Neural progenitor cell (in vitro differentiated cells): ENCODE data around the gene OTOGL.

ENCODE experiments used
- CTCF ChIP-seq: fragments of 200-600 bp; sonication (generic); IDR thresholded peaks from 2 replicates; pipeline ENCODE4 v1.5.1; 2017; ENCODE audit warnings: antibody characterized with exemption, mild to moderate bottlenecking
- EZH2 ChIP-seq: fragments of 200-600 bp; sonication (generic); IDR thresholded peaks from 2 replicates; pipeline ENCODE4 v1.6.1; 2017; ENCODE audit warnings: antibody characterized with exemption, mild to moderate bottlenecking, moderate library complexity

DNA sequence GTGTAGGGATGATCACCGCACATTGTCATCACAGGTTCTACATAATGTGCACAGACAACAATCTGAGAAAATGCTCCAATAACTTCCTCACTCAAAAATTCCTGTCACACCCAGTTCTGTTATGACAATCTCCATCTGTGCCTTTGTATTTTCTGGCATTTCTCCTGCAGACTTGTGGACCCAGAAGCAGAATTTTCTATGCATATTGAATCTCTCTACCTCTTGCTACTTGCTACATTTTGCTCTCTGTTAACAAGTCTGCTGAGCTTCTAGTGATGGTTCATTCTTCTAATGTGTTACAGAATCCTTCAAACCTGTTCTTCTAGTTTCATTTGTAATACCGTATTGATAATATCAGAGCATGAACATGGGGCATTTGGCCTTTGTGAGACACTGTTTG lies 216.9 kb downstream of the OTOGL start:
- TF ChIP-seq CTCF (no peak), EZH2 (no peak)
